ENCODE results near the gene MAEA.
A peak's percentile ranks its signal among the peaks of the same experiment; 100 is the strongest.
"Not testable (repeated sequence)": the region's sequence is repeated elsewhere in the genome, so short reads cannot be mapped to it uniquely, and the experiment has no call there.

MAEA gene

GRCh38 chr4:1276984-1277383, 12.7 kb upstream of the MAEA start:
- in situ Hi-C loops (cut with HindIII; ENCODE audit: low pct_unique_long_range_greater_than_20kb, low sequenced_read_pairs): no loop called here
- no peak for TF ChIP-seq JUND (IDR thresholded peaks at IDR 0.05; ENCODE audit: low read depth)
- no peak for DNase-seq (ENCODE audit: low read depth in 1 of 2, low spot score in 1 of 2)

GRCh38 chr4:1277667-1278665, 11.7 kb upstream of the MAEA start:
- no peak for TF ChIP-seq JUND (IDR thresholded peaks at IDR 0.05; ENCODE audit: low read depth)
- in situ Hi-C loops (cut with HindIII; ENCODE audit: low pct_unique_long_range_greater_than_20kb, low sequenced_read_pairs): no loop called here
- DNase-seq (ENCODE audit: low read depth in 1 of 2, low spot score in 1 of 2): no peak

GRCh38 chr4:1279253-1279652, 10.4 kb upstream of the MAEA start:
- no peak for DNase-seq (ENCODE audit: low read depth in 1 of 2, low spot score in 1 of 2)
- no peak for TF ChIP-seq JUND (IDR thresholded peaks at IDR 0.05; ENCODE audit: low read depth)
- in situ Hi-C loops (cut with HindIII; ENCODE audit: low pct_unique_long_range_greater_than_20kb, low sequenced_read_pairs): no loop called here

- no peak for DNase-seq (ENCODE audit: low read depth in 1 of 2, low spot score in 1 of 2)
- in situ Hi-C loops (cut with HindIII; ENCODE audit: low pct_unique_long_range_greater_than_20kb, low sequenced_read_pairs): no loop called here
- TF ChIP-seq JUND (IDR thresholded peaks at IDR 0.05; ENCODE audit: low read depth): no peak
Measured at GRCh38 chr4:1283711-1284110, 6.0 kb upstream of the MAEA start.

- in situ Hi-C loops (cut with HindIII; ENCODE audit: low pct_unique_long_range_greater_than_20kb, low sequenced_read_pairs): no loop called here
- TF ChIP-seq JUND (IDR thresholded peaks at IDR 0.05; ENCODE audit: low read depth): no peak
- DNase-seq (ENCODE audit: low read depth in 1 of 2, low spot score in 1 of 2): no peak
Measured at GRCh38 chr4:1285151-1285789, 4.4 kb upstream of the MAEA start.

- in situ Hi-C loops (cut with HindIII; ENCODE audit: low pct_unique_long_range_greater_than_20kb, low sequenced_read_pairs): no loop called here
- DNase-seq (ENCODE audit: low read depth in 1 of 2, low spot score in 1 of 2): peak in 1 of 2 experiments; percentile 35
- TF ChIP-seq JUND (IDR thresholded peaks at IDR 0.05; ENCODE audit: low read depth): no peak
Measured at GRCh38 chr4:1285790-1286553, 3.7 kb upstream of the MAEA start.

- no peak for TF ChIP-seq JUND (IDR thresholded peaks at IDR 0.05; ENCODE audit: low read depth)
- DNase-seq (ENCODE audit: low read depth in 1 of 2, low spot score in 1 of 2): no peak
- in situ Hi-C loops (cut with HindIII; ENCODE audit: low pct_unique_long_range_greater_than_20kb, low sequenced_read_pairs): no loop called here
Measured at GRCh38 chr4:1288786-1289185, 905 bp upstream of the MAEA start.

- peak; percentile 56 to 60 for DNase-seq (ENCODE audit: low read depth in 1 of 2, low spot score in 1 of 2)
- no peak for TF ChIP-seq JUND (IDR thresholded peaks at IDR 0.05; ENCODE audit: low read depth)
- in situ Hi-C loops (cut with HindIII; ENCODE audit: low pct_unique_long_range_greater_than_20kb, low sequenced_read_pairs): no loop called here
Measured at GRCh38 chr4:1290165-1290977, 680 bp downstream of the MAEA start.

GRCh38 chr4:1291091-1291490, 1.4 kb downstream of the MAEA start:
- in situ Hi-C loops (cut with HindIII; ENCODE audit: low pct_unique_long_range_greater_than_20kb, low sequenced_read_pairs): no loop called here
- no peak for TF ChIP-seq JUND (IDR thresholded peaks at IDR 0.05; ENCODE audit: low read depth)
- no peak for DNase-seq (ENCODE audit: low read depth in 1 of 2, low spot score in 1 of 2)

- in situ Hi-C loops (cut with HindIII; ENCODE audit: low pct_unique_long_range_greater_than_20kb, low sequenced_read_pairs): no loop called here
- TF ChIP-seq JUND (IDR thresholded peaks at IDR 0.05; ENCODE audit: low read depth): no peak
- no peak for DNase-seq (ENCODE audit: low read depth in 1 of 2, low spot score in 1 of 2)
Measured at GRCh38 chr4:1291996-1292702, 2.5 kb downstream of the MAEA start.

GRCh38 chr4:1292703-1293011, 3.0 kb downstream of the MAEA start:
- in situ Hi-C loops (cut with HindIII; ENCODE audit: low pct_unique_long_range_greater_than_20kb, low sequenced_read_pairs): not testable (repeated sequence)

More at GRCh38 chr4:1292703-1293011, 3.0 kb downstream of the MAEA start:
- DNase-seq (ENCODE audit: low read depth in 1 of 2, low spot score in 1 of 2): not testable (repeated sequence)
